OCI-LY7 (cell line): ENCODE results near the gene NARS2. TPM values are rescaled to one million over a fixed set of nuclear protein-coding genes. Genes with fewer than 3 reads are reported as not detected.

Experiments
- BruUV-seq: library from RNA; stranded (reverse); fragments of 400-500 nt; replicated peaks from 2 replicates; lab custom pipeline; 2021; lab: Mats Ljungman, UMichigan
- CTCF ChIA-PET: fragments of 300-600 bp; sonication (Branson Sonifier 250); formaldehyde crosslinking; loops from one replicate; lab custom pipeline; 2022; ENCODE audit warnings: antibody characterized with exemption; ENCODE audit not compliant: unreplicated experiment; lab: Charles Lee
- POLR2A ChIA-PET: fragments of 300-600 bp; sonication (Branson Sonifier 250); formaldehyde crosslinking; loops from one replicate; lab custom pipeline; 2022; ENCODE audit warnings: antibody characterized with exemption; lab: Charles Lee
- DNase-seq: peaks from one replicate; pipeline ENCODE4 v3.0.0-alpha.2; 2015; ENCODE audit warnings: low spot score
- H2AFZ ChIP-seq: fragments of 200-600 bp; sonication (generic), shearing (Covaris generic); 2 replicates; pipeline ENCODE4 v1.6.1; 2014; ENCODE audit warnings: mild to moderate bottlenecking, antibody characterized with exemption, low read length, moderate library complexity
- H3K27ac ChIP-seq: fragments of 200-600 bp; sonication (generic); 2 replicates; pipeline ENCODE4 v1.5.1; 2014; ENCODE audit warnings: mixed run types, low read depth, mild to moderate bottlenecking, moderate library complexity, low read length, inconsistent platforms; ENCODE audit not compliant: poor library complexity, severe bottlenecking
- H3K36me3 ChIP-seq: fragments of 200-600 bp; sonication (generic); 2 replicates; pipeline ENCODE4 v1.6.1; 2014; ENCODE audit warnings: mild to moderate bottlenecking, antibody characterized with exemption, low read length, moderate library complexity, mixed read lengths; ENCODE audit not compliant: insufficient read depth
- H3K4me1 ChIP-seq: fragments of 200-600 bp; sonication (generic); 2 replicates; pipeline ENCODE4 v1.5.1; 2014; ENCODE audit warnings: mild to moderate bottlenecking, low read length; ENCODE audit not compliant: insufficient read depth, poor library complexity, severe bottlenecking
- H3K4me2 ChIP-seq: fragments of 200-600 bp; sonication (generic); 2 replicates; pipeline ENCODE4 v1.6.1; 2014; ENCODE audit warnings: mild to moderate bottlenecking, low read length
- H3K4me3 ChIP-seq: fragments of 200-600 bp; sonication (generic); 2 replicates; pipeline ENCODE4 v1.5.1; 2014; ENCODE audit warnings: mild to moderate bottlenecking, low read depth, low read length; ENCODE audit not compliant: poor library complexity, severe bottlenecking
- H3K79me2 ChIP-seq: fragments of 200-600 bp; sonication (generic); 2 replicates; pipeline ENCODE4 v1.6.1; 2016; ENCODE audit warnings: low read depth, mild to moderate bottlenecking, low read length, moderate library complexity, mixed read lengths; ENCODE audit not compliant: insufficient read depth
- H3K9me2 ChIP-seq: fragments of 200-600 bp; sonication (generic); 2 replicates; pipeline ENCODE4 v1.6.1; 2016; ENCODE audit warnings: mild to moderate bottlenecking, low read length, mixed read lengths; ENCODE audit not compliant: insufficient read depth
- H3K9me3 ChIP-seq: fragments of 200-600 bp; sonication (generic); 2 replicates; pipeline ENCODE4 v1.6.1; 2014; ENCODE audit warnings: mild to moderate bottlenecking, mixed run types, low read length, mixed read lengths
- H4K20me1 ChIP-seq: fragments of 200-600 bp; sonication (generic); 2 replicates; pipeline ENCODE4 v1.6.1; 2014; ENCODE audit warnings: mild to moderate bottlenecking, antibody characterized with exemption, low read length, moderate library complexity, mixed read lengths; ENCODE audit not compliant: insufficient read depth
- CTCF ChIP-seq: fragments of 200-600 bp; sonication (generic); conservative IDR thresholded peaks from 2 replicates; pipeline ENCODE4 v1.5.1; 2014; ENCODE audit warnings: mild to moderate bottlenecking, antibody characterized with exemption, low read length, moderate library complexity, mixed read lengths
- EZH2phosphoT487 ChIP-seq: fragments of 200-600 bp; sonication (generic); IDR thresholded peaks from 2 replicates; pipeline ENCODE4 v1.6.1; 2018; ENCODE audit warnings: low read depth, borderline replicate concordance, mild to moderate bottlenecking, mixed run types, antibody characterized with exemption, low read length, moderate library complexity, mixed read lengths
- intact Hi-C: fragments of 100-400 bp; cut with micrococcal nuclease; formaldehyde crosslinking; loops from one replicate; pipeline ENCODE4 v1.10.0; 2022; ENCODE audit not compliant: unreplicated experiment
- total RNA-seq, 2 experiments: library from RNA; depleted of rRNA in 1 of 2; stranded (reverse); fragments of >200 nt in 1 of 2; shearing (Covaris generic) in 1 of 2; gene quantifications; 2 replicates each; pipeline ENCODE4 v1.2.3, GENCODE V29; 2014 to 2022

NARS2 gene
- total RNA-seq, 2 experiments from 2014 or later = 28.1 to 29.2 TPM

- CTCF ChIA-PET = no interaction called here
- H3K4me2 ChIP-seq = no peak overlapping the region
- peaks cover 9% of the 10 kb centered on the region for H3K9me3 ChIP-seq
- POLR2A ChIA-PET = no interaction called here
- no peak for DNase-seq
- H3K4me1 ChIP-seq = no peaks in the 10 kb centered on the region
- BruUV-seq = no TSS peak
- no peak for TF ChIP-seq CTCF
- TF ChIP-seq EZH2phosphoT487 = no peak
- H4K20me1 ChIP-seq = no peaks in the 10 kb centered on the region
- no peak overlapping the region for H3K4me3 ChIP-seq
- H3K27ac ChIP-seq = no peak overlapping the region
- intact Hi-C loops = loop anchor here (5.0 kb wide), 1 partner anchor 171 kb away; the partner anchor contains the start of gene GAB2
- no peaks in the 10 kb centered on the region for H3K79me2 ChIP-seq
- no peak overlapping the region for H2AFZ ChIP-seq
- no peaks in the 10 kb centered on the region for H3K9me2 ChIP-seq
- no peaks in the 10 kb centered on the region for H3K36me3 ChIP-seq
Measured at GRCh38 chr11:78588517-78588916, 13.9 kb upstream of the NARS2 start.

GRCh38 chr11:78587446-78587845 lies 12.8 kb upstream of the NARS2 start:
- no peak for DNase-seq
- CTCF ChIA-PET = no interaction called here
- H4K20me1 ChIP-seq = no peaks in the 10 kb centered on the region

More at GRCh38 chr11:78587446-78587845, 12.8 kb upstream of the NARS2 start:
- H3K4me2 ChIP-seq = no peak overlapping the region
- intact Hi-C loops = loop anchor here (2.0 to 5.0 kb wide), 2 partner anchors 170 to 359 kb away; partner anchors contain the start of gene GAB2
- TF ChIP-seq EZH2phosphoT487 = no peak
- TF ChIP-seq CTCF = no peak
- no peaks in the 10 kb centered on the region for H3K36me3 ChIP-seq
- no peak overlapping the region for H3K4me3 ChIP-seq
- no peaks in the 10 kb centered on the region for H3K9me2 ChIP-seq
- H3K4me1 ChIP-seq = no peaks in the 10 kb centered on the region
- H3K27ac ChIP-seq = no peak overlapping the region
- no peaks in the 10 kb centered on the region for H3K79me2 ChIP-seq
- POLR2A ChIA-PET = no interaction called here
- H3K9me3 ChIP-seq = peaks cover 16% of the 10 kb centered on the region
- no TSS peak for BruUV-seq
- no peak overlapping the region for H2AFZ ChIP-seq
